ENCODE results near the gene TESK1. TPM values are rescaled to one million over a fixed set of nuclear protein-coding genes. Genes with fewer than 3 reads are reported as not detected.

Gene TESK1
- total and polyA plus RNA-seq, 2 of the 8 experiments (the other 6 are each of a cell fraction or from before 2014, with no cell fraction given) = 13.5 to 13.9 TPM

DNA sequence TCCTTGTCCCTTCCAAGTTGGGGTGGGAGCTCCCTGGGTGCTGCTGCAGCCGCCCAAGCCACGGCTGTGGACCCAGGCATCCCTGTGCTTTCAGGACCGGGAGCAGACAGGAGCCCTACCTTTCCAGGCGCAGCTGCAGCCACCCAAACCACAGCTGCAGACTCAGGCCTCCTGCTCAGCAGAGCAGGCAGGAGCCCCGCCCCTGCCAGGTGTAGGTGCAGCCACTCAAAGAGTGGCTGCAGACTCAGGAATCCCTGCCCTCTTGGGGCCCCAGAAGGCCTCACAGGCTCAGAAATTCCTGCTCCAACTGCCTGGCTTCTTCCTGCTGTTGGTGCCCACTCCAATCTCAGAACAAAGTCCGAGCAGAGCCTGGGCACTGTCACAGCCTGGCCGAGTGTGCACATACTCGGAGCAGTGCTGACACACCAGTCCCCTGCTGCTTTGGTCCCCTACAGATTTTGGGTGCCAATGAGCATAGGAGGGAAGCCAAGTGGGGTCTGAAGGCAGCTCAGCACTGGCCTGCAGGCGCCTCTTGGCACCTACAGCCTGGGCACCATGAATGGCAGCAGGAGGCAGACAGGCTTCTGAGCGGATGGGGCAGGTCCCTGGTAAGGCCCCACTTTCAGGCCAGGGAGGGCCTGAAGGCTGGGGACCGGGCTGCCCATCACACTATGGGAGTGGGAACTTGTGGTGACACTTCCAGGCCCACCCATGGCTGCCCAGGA is 6.0 kb upstream of the TESK1 start:
- no peak for DNase-seq (ENCODE audit: low read depth in 1 of 2, low spot score in 2 of 2)
- TF ChIP-seq KDM1A (IDR thresholded peaks at IDR 0.05; ENCODE audit: borderline replicate concordance, low read length) (no peak), NRF1 (IDR thresholded peaks at IDR 0.05; ENCODE audit: low read depth, low read length) (no peak), SP1 (IDR thresholded peaks at IDR 0.05; ENCODE audit: low read depth, low read length) (0 out of 2 replicates have a peak, but pooled peaks have one; percentile 34), TCF12 (IDR thresholded peaks at IDR 0.05; ENCODE audit: low read depth, low read length) (0 out of 2 replicates have a peak, but pooled peaks have one; percentile 51), POLR2A (IDR thresholded peaks at IDR 0.05; ENCODE audit: control extremely low read depth in 1 of 2, low read depth in 2 of 2, low read length in 2 of 2) (no peak)
- H3K4ac ChIP-seq (replicated peaks; ENCODE audit: insufficient read length, low read depth, low read length) = peak overlapping the region; percentile 53
- 83% methylated on average over 11 of the region's 11 CpGs; no CpG with 5 or more reads in 1 of the 2 experiments for WGBS, 2 experiments (ENCODE audit: extremely low coverage in 1 of 2, insufficient coverage in 1 of 2, insufficient read length in 1 of 2, insufficient replicate concordance in 2 of 2, low coverage in 1 of 2, low lambda C conversion rate in 2 of 2, missing lambda C conversion rate in 1 of 2)
- peak overlapping the region; percentile 84; the same call in 1 of the 2 replicates for H2BK12ac ChIP-seq (ENCODE audit: low read depth, low read length)
- no peak overlapping the region for H4K5ac ChIP-seq (ENCODE audit: insufficient read length, low read depth, low read length)
- H3K18ac ChIP-seq (ENCODE audit: extremely low read depth, low read length) = peak overlapping the region; percentile 71
- H3K27me3 ChIP-seq (replicated peaks in 1 of 4; ENCODE audit: control insufficient read depth in 3 of 4, extremely low read depth in 1 of 4, insufficient read depth in 3 of 4, low read length in 3 of 4) = no peaks in the 10 kb centered on the region
- no peaks in the 10 kb centered on the region for H4K20me1 ChIP-seq (replicated peaks in 1 of 2; ENCODE audit: control insufficient read depth in 1 of 2, insufficient read depth in 2 of 2, low read length in 2 of 2)
- POLR2A ChIA-PET (ENCODE audit: partially characterized antibody) = interaction anchor here (0.8 to 1.2 kb wide), 3 partner anchors 13 to 150 kb away, joined by 3 read pairs; partner anchors contain the start of genes GBA2 and RGP1
- peaks cover 0 to 15% (median 9%) of the 10 kb centered on the region in 4 experiments; a peak in 6 of 7 replicates for H3K4me1 ChIP-seq (replicated peaks in 1 of 4; ENCODE audit: control insufficient read depth in 3 of 4, insufficient read depth in 4 of 4, low read length in 3 of 4)
- 0 out of 2 replicates have a peak overlapping the region, but pooled peaks have one; percentile 32 for H2BK20ac ChIP-seq (ENCODE audit: low read length)
- no peak overlapping the region for H3K27ac ChIP-seq (ENCODE audit: low read depth, low read length)
- H3K9ac ChIP-seq (replicated peaks in 1 of 4; ENCODE audit: extremely low read depth in 1 of 4, low read depth in 3 of 4, low read length in 3 of 4) = no peak overlapping the region
- no peak overlapping the region for H3K4me3 ChIP-seq (ENCODE audit: extremely low read depth in 1 of 4, insufficient read depth in 2 of 4, low read depth in 3 of 4, low read length in 4 of 4)
- H3K23me2 ChIP-seq (ENCODE audit: low read depth, low read length) = no peaks in the 10 kb centered on the region
- H2BK15ac ChIP-seq (ENCODE audit: low read length) = peak overlapping the region; percentile 81; the same call in 1 of the 2 replicates
- H3K79me1 ChIP-seq (ENCODE audit: low read depth, low read length) = no peaks in the 10 kb centered on the region; the same call in 1 of the 2 replicates
- H3K56ac ChIP-seq (replicated peaks; ENCODE audit: insufficient read length, low read depth, low read length) = no peak overlapping the region
- peak overlapping the region; percentile 43 for H2BK120ac ChIP-seq (replicated peaks; ENCODE audit: low read depth, low read length)
- H3K4me2 ChIP-seq (ENCODE audit: insufficient read depth in 1 of 2, low read depth in 2 of 2, low read length in 2 of 2) = peak overlapping the region in 1 of 2 experiments; percentile 43; a peak in 2 of 4 replicates
- H3K36me3 ChIP-seq (ENCODE audit: control insufficient read depth in 2 of 4, insufficient read depth in 4 of 4, low read length in 3 of 4) = no peaks in the 10 kb centered on the region
- FAIRE-seq = no peak
- H3K23ac ChIP-seq (ENCODE audit: insufficient read length) = no peak overlapping the region
- CTCF ChIA-PET (ENCODE audit: partially characterized antibody) = interaction anchor here (1.0 to 2.5 kb wide), 19 partner anchors 10 to 147 kb away, joined by 3 to 11 read pairs (median 4); no protein-coding TSS in a partner anchor
- H3K14ac ChIP-seq (ENCODE audit: insufficient read length) = no peak overlapping the region
- H2AFZ ChIP-seq (ENCODE audit: low read length) = no peak overlapping the region
- H3K9me3 ChIP-seq (ENCODE audit: insufficient read depth in 2 of 2, low read depth in 1 of 2, low read length in 1 of 2) = no peaks in the 10 kb centered on the region; a peak in 1 of 4 replicates
- no peaks in the 10 kb centered on the region for H3K79me2 ChIP-seq (ENCODE audit: control insufficient read depth in 1 of 2, insufficient read depth in 2 of 2, low read length in 2 of 2)
- peak overlapping the region; percentile 14; the same call in 1 of the 2 replicates for H4K8ac ChIP-seq (ENCODE audit: extremely low read depth, insufficient read depth, low read length)
- H2BK5ac ChIP-seq (ENCODE audit: low read depth, low read length) = peak overlapping the region; percentile 83
- H4K91ac ChIP-seq (replicated peaks; ENCODE audit: insufficient read length, low read length) = peak overlapping the region; percentile 85
- peak overlapping the region; percentile 39; the same call in 1 of the 2 replicates for H2AK5ac ChIP-seq (ENCODE audit: low read depth, low read length)
